ENCODE data around the gene ATP6V1G2. TPM values are rescaled to one million over a fixed set of nuclear protein-coding genes. Genes with fewer than 3 reads are reported as not detected.

The ATP6V1G2 gene
- total RNA-seq, 2 experiments from 2014 or later = 4.5 to 5.5 TPM

DNA sequence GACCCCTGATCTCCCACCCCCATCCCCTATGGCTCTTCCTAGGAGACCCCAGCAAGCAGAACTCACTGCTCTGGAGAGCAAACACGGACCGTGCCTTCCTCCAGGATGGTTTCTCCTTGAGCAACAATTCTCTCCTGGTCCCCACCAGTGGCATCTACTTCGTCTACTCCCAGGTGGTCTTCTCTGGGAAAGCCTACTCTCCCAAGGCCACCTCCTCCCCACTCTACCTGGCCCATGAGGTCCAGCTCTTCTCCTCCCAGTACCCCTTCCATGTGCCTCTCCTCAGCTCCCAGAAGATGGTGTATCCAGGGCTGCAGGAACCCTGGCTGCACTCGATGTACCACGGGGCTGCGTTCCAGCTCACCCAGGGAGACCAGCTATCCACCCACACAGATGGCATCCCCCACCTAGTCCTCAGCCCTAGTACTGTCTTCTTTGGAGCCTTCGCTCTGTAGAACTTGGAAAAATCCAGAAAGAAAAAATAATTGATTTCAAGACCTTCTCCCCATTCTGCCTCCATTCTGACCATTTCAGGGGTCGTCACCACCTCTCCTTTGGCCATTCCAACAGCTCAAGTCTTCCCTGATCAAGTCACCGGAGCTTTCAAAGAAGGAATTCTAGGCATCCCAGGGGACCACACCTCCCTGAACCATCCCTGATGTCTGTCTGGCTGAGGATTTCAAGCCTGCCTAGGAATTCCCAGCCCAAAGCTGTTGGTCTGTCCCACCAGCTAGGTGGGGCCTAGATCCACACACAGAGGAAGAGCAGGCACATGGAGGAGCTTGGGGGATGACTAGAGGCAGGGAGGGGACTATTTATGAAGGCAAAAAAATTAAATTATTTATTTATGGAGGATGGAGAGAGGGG lies 27.1 kb upstream of the ATP6V1G2 start:
- POLR2A ChIA-PET = interaction anchor here (0.7 to 16.0 kb wide), 8 partner anchors 7 to 26 kb away, joined by 3 to 481 read pairs (median 5); partner anchors contain the start of genes LST1, LTB, NCR3 and NFKBIL1
- H3K36me3 Mint-ChIP-seq = peaks cover 26% of the 10 kb centered on the region
- no peak for DNase-seq

GRCh38 chr6:31572041-31572911 lies 25.9 kb upstream of the ATP6V1G2 start, which contains the start of gene LTA:
LTA (plus strand) TSS chr6:31572289; CDS start chr6:31572743, 454 bp downstream.
- ATAC-seq (ENCODE audit: low read depth) (peak; percentile 63), DNase-seq (peak; percentile 82)
- Mint-ChIP-seq H3K4me3 (peak within 1 kb of the TSS; percentile 100), H3K27ac (peak within 1 kb of the TSS; percentile 100), H3K9me3 (no peaks in the 10 kb centered on the region), H3K27me3 (peaks cover 16% of the 10 kb centered on the region), H3K4me1 (peaks cover 88% of the 10 kb centered on the region), H3K36me3 (peaks cover 21% of the 10 kb centered on the region)
- POLR2A ChIA-PET = interaction anchor here (0.8 to 16.0 kb wide), 9 partner anchors 8 to 26 kb away, joined by 3 to 481 read pairs (median 4); partner anchors contain the start of genes LST1, LTB, NCR3 and TNF

More for the DNA sequence above, 27.1 kb upstream of the ATP6V1G2 start:
- no peak for ATAC-seq (ENCODE audit: low read depth)
- Mint-ChIP-seq H3K4me1 (peaks cover 83% of the 10 kb centered on the region), H3K27me3 (peaks cover 14% of the 10 kb centered on the region), H3K4me3 (peak overlapping the region; percentile 100), H3K9me3 (no peaks in the 10 kb centered on the region), H3K27ac (peak overlapping the region; percentile 100)

DNA sequence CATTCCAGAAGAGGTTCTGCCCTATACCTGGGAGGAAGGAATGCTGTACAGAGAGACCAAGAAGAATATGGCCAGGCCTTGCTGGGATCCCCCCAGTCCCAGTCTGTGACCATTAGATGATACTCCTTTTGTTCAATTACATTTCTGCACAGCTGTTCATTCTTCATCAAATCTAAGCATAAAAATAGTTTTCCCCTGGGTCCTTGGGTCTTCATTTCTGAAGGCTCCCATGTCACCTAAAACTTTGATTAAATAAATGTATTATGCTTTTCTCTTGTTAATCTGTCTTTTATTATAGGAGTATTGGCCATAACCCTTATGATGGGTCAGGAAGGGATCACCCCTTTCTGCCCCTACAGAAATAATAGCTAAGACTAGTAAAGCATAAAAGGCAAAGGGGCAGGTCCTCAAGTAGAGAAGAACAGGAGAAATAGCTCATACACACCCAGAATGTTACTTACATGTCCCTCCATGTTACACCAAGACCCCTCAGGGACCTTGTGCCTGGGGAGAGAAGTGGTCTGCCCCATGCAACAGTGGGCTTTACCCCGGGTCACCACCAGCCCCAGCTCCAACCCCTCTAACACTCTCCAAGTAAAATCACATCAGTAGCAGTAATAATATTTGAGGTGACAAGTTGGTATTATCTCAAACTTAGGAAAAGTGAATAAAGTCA lies 23.6 kb upstream of the ATP6V1G2 start:
- POLR2A ChIA-PET = interaction anchor here (0.7 to 7.6 kb wide), 9 partner anchors 10 to 202 kb away, joined by 3 to 87 read pairs (median 5); partner anchors contain the start of genes LTB, NCR3, NFKBIL1 and TNF
- H3K27ac Mint-ChIP-seq = no peak overlapping the region
- no peaks in the 10 kb centered on the region for H3K9me3 Mint-ChIP-seq
- ATAC-seq (ENCODE audit: low read depth) (no peak), DNase-seq (no peak)
- peaks cover 4% of the 10 kb centered on the region for H3K36me3 Mint-ChIP-seq
- H3K4me1 Mint-ChIP-seq = peaks cover 67% of the 10 kb centered on the region
- H3K4me3 Mint-ChIP-seq = no peak overlapping the region
- H3K27me3 Mint-ChIP-seq = peaks cover 25% of the 10 kb centered on the region

DNA sequence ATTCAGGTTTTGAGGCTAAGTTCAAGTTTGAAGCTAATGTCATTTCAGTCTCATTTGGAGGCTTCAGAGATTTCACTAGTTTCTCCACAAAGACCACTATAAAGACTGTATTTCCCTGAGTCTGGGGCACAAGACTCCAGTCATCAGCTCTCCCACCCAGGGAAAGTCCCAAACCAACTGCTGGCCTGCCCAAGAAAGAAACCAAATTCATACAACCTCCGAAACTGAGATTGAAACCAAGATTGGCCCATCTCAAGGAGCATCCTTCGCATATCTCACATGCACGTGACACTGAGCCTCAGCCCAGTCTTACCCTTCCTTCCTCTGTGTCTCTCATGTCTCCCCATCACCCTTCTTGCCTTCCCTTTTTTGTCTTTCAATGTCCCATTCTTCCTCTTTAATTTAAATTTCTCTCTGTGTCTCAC lies 22.1 kb upstream of the ATP6V1G2 start:
- peak overlapping the region; percentile 41 for H3K4me3 Mint-ChIP-seq
- POLR2A ChIA-PET = interaction anchor here (0.7 to 7.6 kb wide), 11 partner anchors 9 to 169 kb away, joined by 3 to 87 read pairs (median 5); partner anchors contain the start of genes DDX39B, GPANK1, LTB and NCR3
- no peaks in the 10 kb centered on the region for H3K9me3 Mint-ChIP-seq
- H3K4me1 Mint-ChIP-seq = peaks cover 57% of the 10 kb centered on the region
- H3K36me3 Mint-ChIP-seq = peaks cover 7% of the 10 kb centered on the region
- H3K27ac Mint-ChIP-seq = peak overlapping the region; percentile 64
- H3K27me3 Mint-ChIP-seq = peaks cover 36% of the 10 kb centered on the region
- DNase-seq (no peak), ATAC-seq (ENCODE audit: low read depth) (peak; percentile 65)

GRCh38 chr6:31567531-31568370 lies 21.3 kb upstream of the ATP6V1G2 start:
- H3K27me3 Mint-ChIP-seq = peaks cover 40% of the 10 kb centered on the region
- H3K4me1 Mint-ChIP-seq = peaks cover 53% of the 10 kb centered on the region
- ATAC-seq (ENCODE audit: low read depth) = no peak
- DNase-seq = no peak
- H3K9me3 Mint-ChIP-seq = no peaks in the 10 kb centered on the region
- H3K4me3 Mint-ChIP-seq = peak overlapping the region; percentile 41
- peaks cover 7% of the 10 kb centered on the region for H3K36me3 Mint-ChIP-seq
- H3K27ac Mint-ChIP-seq = peak overlapping the region; percentile 69
- POLR2A ChIA-PET = interaction anchor here (0.7 to 7.6 kb wide), 10 partner anchors 9 to 169 kb away, joined by 3 to 87 read pairs (median 6); partner anchors contain the start of genes DDX39B, GPANK1, LTB and NCR3

DNA sequence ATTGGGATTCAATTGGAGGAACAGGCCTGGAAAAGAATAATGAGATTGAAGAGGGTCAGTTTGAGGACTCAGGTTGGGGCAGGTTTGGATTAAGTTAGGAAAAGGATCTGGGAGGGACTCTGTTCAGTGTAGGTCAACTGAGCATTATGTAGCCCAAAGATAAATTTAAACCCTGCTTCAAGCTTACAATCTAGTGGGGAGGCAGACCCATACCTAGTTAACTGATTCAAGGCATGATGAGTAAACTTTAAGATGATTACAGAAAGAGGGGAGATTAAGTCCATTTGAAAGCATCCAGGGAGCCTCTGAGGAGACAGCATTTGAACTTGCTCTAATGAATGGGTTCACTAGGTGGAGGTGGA lies 14.3 kb upstream of the ATP6V1G2 start:
- Mint-ChIP-seq H3K36me3 (peaks cover 31% of the 10 kb centered on the region), H3K9me3 (no peaks in the 10 kb centered on the region), H3K4me3 (peak overlapping the region; percentile 76), H3K27me3 (peaks cover 37% of the 10 kb centered on the region), H3K27ac (peak overlapping the region; percentile 70), H3K4me1 (peaks cover 58% of the 10 kb centered on the region)
- DNase-seq = no peak
- ATAC-seq (ENCODE audit: low read depth) = no peak
- POLR2A ChIA-PET = interaction anchor here (0.7 to 6.4 kb wide), 4 partner anchors 9 to 32 kb away, joined by 3 to 101 read pairs (median 10); partner anchors contain the start of genes LTB, NCR3 and TNF

- Mint-ChIP-seq H3K27me3 (peaks cover 31% of the 10 kb centered on the region), H3K4me1 (peaks cover 55% of the 10 kb centered on the region), H3K27ac (peak overlapping the region; percentile 70), H3K9me3 (no peaks in the 10 kb centered on the region), H3K4me3 (peak overlapping the region; percentile 76), H3K36me3 (peaks cover 28% of the 10 kb centered on the region)
- POLR2A ChIA-PET = interaction anchor here (0.7 to 6.4 kb wide), 12 partner anchors 8 to 102 kb away, joined by 3 to 101 read pairs (median 6); partner anchors contain the start of genes DDX39B, LST1, LTA and LTB
- ATAC-seq (ENCODE audit: low read depth) (peak; percentile 78), DNase-seq (no peak)
Measured at GRCh38 chr6:31559958-31560696, 13.7 kb upstream of the ATP6V1G2 start.

DNA sequence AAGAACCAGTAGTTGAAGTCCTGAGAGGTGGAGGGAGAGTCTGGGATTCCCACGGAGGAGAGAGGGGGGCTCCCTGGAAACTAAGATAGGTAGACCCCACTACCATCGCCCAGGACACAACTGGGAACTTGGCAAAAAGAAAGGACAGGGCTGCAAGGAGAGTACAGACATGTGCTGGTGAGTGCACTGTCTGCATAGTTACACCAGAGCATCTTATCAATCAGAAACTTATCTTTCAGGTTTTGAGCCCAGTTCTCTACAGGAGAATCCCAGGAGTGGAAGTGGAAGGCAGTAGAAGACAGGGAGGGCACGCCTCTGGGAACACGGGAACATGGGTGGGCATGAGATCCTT lies 13.2 kb upstream of the ATP6V1G2 start:
- peaks cover 52% of the 10 kb centered on the region for H3K4me1 Mint-ChIP-seq
- peaks cover 26% of the 10 kb centered on the region for H3K27me3 Mint-ChIP-seq
- peaks cover 31% of the 10 kb centered on the region for H3K36me3 Mint-ChIP-seq
- peak overlapping the region; percentile 76 for H3K4me3 Mint-ChIP-seq
- H3K27ac Mint-ChIP-seq = peak overlapping the region; percentile 70
- POLR2A ChIA-PET = interaction anchor here (0.7 to 6.4 kb wide), 12 partner anchors 9 to 103 kb away, joined by 3 to 101 read pairs (median 6); partner anchors contain the start of genes DDX39B, LST1, LTA and LTB
- ATAC-seq (ENCODE audit: low read depth) (peak; percentile 23), DNase-seq (no peak)
- no peaks in the 10 kb centered on the region for H3K9me3 Mint-ChIP-seq

DNA sequence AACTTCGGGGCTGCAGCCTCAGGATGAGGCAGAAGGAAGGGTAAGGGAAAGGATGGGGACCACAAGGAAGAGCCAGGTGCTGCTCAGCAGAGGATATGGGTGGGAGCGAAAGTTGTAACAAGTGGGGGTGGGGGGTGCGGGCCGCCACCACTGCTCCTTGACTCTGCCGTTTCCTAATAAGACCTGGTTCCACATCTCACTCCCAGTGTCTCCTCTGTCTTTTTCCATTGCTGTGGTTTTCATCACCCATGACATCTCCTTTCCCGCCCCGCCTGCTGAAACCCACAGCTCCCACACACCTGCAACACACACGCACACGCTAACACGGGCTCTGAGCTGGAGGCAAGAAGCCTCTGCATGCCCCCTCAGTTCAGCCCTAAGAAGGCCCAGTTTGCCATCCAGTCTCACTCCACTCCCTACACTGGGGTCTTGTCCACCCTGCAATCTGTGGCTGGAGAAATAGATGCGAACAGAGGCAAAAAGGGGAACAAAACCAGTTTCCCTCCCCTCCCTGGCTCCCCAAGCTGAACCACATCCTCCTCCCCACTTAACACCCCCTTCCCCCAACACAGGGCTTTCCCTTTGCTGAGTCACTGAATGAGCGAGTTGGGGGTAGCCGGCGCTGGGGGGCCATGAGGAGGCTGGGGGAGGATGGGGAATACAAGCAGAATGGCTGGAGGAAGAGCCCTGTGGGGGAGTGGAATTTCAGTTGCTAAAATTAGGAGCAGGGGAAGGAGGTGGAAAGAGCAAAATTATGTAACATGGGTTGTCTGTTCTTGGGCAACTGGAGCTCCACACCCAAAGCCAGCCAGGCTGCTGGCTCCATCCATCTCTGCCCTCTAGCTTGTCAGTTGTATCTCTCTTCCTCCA lies 12.5 kb upstream of the ATP6V1G2 start:
- peaks cover 30% of the 10 kb centered on the region for H3K36me3 Mint-ChIP-seq

DNA sequence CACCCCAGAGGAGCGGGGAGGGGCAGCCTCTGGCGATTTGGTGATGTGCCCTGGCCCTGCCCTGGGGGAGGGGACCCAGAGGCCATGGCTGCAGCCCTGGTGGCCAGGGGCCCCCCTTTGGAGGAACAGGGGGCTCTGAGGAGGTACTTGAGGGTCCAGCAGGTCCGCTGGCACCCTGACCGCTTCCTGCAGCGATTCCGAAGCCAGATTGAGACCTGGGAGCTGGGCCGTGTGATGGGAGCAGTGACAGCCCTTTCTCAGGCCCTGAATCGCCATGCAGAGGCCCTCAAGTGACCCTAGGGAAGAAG lies 11.9 kb upstream of the ATP6V1G2 start:
- peaks cover 17% of the 10 kb centered on the region for H3K27me3 Mint-ChIP-seq
- no peak for ATAC-seq (ENCODE audit: low read depth)
- peaks cover 29% of the 10 kb centered on the region for H3K36me3 Mint-ChIP-seq
- DNase-seq = no peak
- H3K9me3 Mint-ChIP-seq = no peaks in the 10 kb centered on the region
- POLR2A ChIA-PET = interaction anchor here (0.9 to 6.4 kb wide), 9 partner anchors 10 to 40 kb away, joined by 3 to 101 read pairs (median 13); partner anchors contain the start of genes LST1, LTA, LTB and NCR3
- H3K27ac Mint-ChIP-seq = peak overlapping the region; percentile 70
- peaks cover 52% of the 10 kb centered on the region for H3K4me1 Mint-ChIP-seq
- peak overlapping the region; percentile 76 for H3K4me3 Mint-ChIP-seq

More for the DNA sequence above, 12.5 kb upstream of the ATP6V1G2 start:
- Mint-ChIP-seq H3K4me1 (peaks cover 52% of the 10 kb centered on the region), H3K27me3 (peaks cover 21% of the 10 kb centered on the region), H3K4me3 (peak overlapping the region; percentile 76), H3K27ac (peak overlapping the region; percentile 70), H3K9me3 (no peaks in the 10 kb centered on the region)
- ATAC-seq (ENCODE audit: low read depth) (peak; percentile 48), DNase-seq (no peak)
- POLR2A ChIA-PET = interaction anchor here (0.9 to 6.4 kb wide), 12 partner anchors 9 to 40 kb away, joined by 3 to 101 read pairs (median 6); partner anchors contain the start of genes DDX39B, LST1, LTA and LTB
